Astrocyte (in vitro differentiated cells and primary cell): ENCODE measurements around the gene GDF11.

Experiments
- CTCF ChIP-seq: IDR thresholded peaks from 2 replicates; pipeline ENCODE4 v1.5.1; 2011; ENCODE audit warnings: low read depth, mild to moderate bottlenecking, inconsistent platforms, low read length, moderate library complexity; ENCODE audit not compliant: insufficient read depth
- EZH2 ChIP-seq: IDR thresholded peaks from 2 replicates; pipeline ENCODE4 v1.6.1; 2012; ENCODE audit warnings: mild to moderate bottlenecking, low read length, inconsistent platforms; ENCODE audit not compliant: insufficient read depth

GRCh38 chr12:55780685-55781084, 37.8 kb downstream of the GDF11 start:
- TF ChIP-seq CTCF (no peak), EZH2 (no peak)
